LNCAP (cell line): ENCODE data around the gene CYP2R1.

Experiments used
- TF ChIP-seq, protein P1 (sequence below): fragments of 450-650 bp; IDR thresholded peaks from 2 replicates; pipeline ENCODE4 v1.5.1; 2017; ENCODE audit warnings: mild to moderate bottlenecking

Gene CYP2R1

DNA sequence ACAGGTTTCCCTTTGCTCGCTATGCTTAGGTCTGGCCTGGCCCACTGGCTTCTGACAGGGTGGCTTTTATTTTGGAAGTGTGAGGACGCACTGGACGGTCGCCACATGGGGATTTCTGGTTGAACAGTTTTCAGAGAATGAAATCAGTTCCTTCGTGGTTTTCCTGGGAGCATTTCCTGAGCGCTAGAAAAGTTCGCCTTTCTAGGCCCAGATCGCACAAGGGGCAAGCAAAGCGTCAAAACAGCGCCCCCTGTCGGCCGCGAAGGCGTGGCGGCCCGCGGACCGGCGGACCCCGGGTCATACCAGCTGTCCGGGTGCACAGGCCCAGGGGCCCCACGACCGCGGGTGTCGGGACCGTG is 12.7 kb upstream of the CYP2R1 start:
- TF ChIP-seq, protein P1, sequence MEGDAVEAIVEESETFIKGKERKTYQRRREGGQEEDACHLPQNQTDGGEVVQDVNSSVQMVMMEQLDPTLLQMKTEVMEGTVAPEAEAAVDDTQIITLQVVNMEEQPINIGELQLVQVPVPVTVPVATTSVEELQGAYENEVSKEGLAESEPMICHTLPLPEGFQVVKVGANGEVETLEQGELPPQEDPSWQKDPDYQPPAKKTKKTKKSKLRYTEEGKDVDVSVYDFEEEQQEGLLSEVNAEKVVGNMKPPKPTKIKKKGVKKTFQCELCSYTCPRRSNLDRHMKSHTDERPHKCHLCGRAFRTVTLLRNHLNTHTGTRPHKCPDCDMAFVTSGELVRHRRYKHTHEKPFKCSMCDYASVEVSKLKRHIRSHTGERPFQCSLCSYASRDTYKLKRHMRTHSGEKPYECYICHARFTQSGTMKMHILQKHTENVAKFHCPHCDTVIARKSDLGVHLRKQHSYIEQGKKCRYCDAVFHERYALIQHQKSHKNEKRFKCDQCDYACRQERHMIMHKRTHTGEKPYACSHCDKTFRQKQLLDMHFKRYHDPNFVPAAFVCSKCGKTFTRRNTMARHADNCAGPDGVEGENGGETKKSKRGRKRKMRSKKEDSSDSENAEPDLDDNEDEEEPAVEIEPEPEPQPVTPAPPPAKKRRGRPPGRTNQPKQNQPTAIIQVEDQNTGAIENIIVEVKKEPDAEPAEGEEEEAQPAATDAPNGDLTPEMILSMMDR = peak; percentile 33

DNA sequence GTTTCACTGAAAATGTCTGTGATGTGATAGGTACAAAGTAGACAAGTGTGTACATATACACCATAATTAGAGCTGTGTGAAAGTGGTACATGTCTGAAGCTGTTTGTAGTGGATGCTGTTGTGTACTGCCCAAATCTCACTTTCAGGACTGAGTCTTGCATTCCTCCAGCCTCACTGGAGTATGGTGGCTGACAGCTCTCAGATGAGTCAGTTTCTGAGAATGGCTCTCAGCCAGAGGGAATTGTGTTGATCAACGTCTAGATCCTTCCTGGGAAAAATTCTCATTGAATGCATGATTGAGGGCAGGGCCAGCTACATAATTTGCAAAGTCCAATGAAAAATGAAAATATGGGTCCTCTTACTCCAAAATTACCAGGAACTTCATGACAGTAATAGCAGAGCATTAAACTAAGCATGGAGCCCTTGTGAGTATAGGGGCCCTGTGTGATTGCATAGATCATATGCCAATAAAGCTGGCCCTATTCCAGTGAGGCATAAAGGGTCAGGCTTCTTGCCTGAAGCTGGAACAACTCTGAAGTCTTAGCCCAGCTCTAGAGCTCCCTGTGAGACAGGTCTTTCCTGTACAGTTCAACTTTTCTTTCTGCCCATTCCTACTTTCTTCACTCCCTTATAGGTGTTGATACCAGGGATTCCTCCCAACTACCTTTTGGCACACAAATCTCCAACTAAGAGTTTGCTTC is 10.8 kb upstream of the CYP2R1 start:
- TF ChIP-seq, protein P1 = no peak

DNA sequence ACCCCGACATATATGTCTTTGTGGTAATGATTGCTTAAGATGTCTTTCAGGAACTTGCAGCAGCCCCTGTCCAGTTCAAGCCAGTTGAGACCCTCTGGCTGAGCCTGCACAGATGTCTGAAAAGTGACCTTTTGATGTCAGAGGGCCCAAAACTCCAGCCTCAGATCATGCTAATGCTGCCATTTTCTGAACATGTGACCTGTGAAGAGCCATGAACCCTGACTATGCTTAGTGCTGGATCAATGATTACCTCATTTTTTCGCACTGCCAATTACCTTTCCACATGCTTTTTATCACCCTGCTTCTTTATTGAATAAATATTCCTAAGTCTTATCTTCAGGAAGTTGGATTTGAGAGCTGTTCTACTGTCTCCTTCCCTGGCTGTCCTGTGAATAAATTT is 6.9 kb upstream of the CYP2R1 start:
- TF ChIP-seq, protein P1 = no peak

DNA sequence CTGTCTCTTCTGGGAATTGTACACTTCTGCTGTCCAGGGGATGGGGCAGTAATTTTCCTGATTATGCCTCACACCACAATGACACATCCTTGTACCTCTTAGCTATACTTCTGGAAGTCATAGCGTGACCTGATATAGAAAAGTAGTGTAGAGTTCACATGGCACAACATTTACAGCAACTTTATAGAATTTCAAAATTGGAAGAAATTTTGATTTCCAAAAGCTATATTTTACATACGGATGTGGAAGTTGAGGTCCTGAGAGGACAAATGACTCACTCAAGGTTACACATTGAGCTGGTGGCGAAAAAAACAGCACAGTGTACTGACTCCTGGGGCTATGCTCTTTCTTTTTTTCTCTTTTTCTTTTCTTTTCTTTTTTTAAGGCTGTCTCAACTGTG is 6.3 kb upstream of the CYP2R1 start:
- TF ChIP-seq, protein P1 = no peak

DNA sequence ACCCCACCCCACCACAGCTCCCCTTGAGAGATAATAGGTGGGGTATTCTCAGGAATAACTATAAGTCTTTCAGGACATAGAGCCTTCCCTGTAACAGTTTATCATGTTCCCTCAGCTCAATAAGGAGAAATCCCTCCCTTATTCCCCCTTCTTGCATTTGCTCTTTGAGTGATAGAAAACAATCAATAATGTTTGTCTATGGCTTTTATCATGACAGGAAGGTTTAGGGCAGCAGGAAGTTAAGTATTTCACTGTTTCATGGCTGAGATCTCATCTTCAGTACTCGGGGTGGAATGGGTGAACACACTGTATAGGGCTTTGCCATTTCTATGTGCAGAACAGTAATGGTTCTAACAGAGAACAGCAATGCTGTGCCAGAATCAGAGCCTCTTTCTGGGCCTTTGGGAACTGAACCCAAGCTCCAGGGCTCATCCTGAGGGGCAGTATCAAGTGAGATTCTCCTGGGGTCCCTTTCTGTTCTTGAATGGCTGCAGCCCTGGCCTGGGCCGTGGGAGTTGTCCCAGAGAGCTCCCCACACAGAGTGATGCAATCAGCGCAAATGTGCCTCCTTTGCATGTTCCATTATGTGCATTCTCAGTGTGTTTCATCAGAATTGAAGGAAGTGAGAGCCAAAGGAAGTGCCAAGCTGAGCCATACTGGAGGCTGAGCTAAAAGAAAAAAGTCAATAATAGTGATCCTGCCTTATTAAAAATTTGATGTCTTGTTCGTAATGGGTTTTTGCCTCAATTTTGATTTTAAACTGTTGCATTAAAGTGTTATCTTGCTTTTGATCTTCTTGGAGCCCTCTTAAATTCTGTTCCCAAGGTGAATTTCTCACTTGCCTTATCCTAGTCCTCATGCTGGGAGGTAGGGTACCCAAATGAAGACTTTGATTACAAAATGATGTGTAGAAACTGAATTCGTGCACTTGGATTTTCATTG is 2.9 kb upstream of the CYP2R1 start:
- TF ChIP-seq, protein P1 = no peak

DNA sequence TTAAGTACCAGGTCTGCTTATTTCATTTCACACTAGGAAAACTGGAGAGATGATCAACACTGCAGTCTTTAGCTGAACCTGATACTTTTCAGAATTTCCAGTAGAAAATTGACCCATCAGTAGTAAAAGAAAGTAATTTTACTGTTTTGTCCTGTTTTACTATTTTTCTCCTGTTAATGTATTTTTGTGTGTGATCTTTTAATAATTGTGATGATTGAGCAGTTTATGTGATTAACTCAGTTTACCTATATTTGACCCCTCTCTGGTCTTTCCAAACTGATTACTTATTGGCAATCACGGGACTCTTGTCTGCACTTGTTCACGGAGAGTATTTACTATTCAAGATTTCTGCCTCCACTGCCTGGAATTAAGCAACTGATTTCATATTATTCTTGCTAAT is 546 bp upstream of the CYP2R1 start:
- TF ChIP-seq, protein P1 = no peak

DNA sequence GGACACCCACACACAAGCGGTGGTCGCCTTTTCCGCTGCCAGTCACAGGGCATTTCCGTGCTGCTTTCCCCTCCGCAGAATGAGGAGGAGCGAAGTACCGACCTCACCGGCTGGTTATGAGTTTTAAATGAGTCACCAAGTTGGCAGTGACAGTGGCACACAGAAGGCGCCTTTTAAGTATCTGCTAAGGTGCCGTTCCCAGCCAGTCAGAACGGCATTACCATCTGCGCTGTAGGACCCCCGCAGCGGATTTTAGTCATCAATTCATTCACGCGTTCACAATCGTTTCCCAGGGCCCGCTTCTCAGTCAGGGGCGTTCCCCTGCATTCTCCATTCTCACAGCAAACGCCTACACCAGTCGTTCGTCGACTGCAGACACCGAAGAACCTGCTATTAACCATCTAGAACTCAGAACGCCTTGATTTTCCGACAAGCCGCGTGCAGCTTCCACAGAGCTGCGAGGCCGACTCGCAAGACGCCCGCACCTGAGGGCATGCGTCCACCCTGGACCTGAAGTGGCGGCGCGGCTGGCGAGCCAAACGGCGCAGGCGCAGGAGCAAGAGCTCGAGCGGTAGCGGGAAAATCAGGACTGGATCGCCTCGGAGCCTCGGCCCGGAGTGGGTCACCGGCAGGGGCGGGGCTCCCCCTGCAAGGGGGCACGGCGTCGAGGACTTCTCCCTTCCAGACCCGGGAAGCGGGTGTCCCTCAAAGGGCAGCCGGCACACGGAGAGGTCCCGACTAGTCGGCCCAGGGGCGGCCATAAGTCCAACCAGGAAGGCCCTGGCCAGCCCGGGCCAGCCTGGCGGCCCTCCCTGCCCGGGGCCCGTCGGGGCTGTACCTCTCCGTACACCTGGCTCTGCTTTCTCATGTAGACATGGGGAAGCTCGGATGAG is 642 bp downstream of the CYP2R1 start:
- TF ChIP-seq, protein P1 = no peak
